ENCODE data around the gene OSER1.
A peak's percentile ranks its signal among the peaks of the same experiment; 100 is the strongest.
"Not testable (repeated sequence)": the region's sequence is repeated elsewhere in the genome, so short reads cannot be mapped to it uniquely, and the experiment has no call there.

The OSER1 gene

DNA sequence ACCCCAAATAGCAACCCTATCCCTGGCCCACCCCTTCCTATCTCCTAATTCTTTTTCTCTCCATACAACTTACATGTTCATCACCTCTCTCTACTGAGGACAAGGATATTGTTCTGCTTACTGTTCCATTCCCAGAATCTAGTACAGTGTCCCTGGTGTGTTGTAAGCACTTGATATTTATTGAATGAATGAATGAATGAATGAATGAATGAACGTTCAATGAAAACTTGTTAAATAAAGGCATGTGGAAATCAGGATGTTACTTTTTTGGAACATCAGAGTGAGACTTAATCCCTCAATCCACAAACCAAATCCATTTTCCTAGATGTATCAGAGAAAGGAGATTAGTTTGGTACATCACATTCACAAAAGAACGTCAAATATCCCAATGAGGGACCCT, 16.8 kb downstream of the OSER1 start:
- peaks cover 19% of the 10 kb centered on the region for H3K36me3 ChIP-seq (ENCODE audit: control insufficient read depth, low read length)
- TF ChIP-seq, protein P1, sequence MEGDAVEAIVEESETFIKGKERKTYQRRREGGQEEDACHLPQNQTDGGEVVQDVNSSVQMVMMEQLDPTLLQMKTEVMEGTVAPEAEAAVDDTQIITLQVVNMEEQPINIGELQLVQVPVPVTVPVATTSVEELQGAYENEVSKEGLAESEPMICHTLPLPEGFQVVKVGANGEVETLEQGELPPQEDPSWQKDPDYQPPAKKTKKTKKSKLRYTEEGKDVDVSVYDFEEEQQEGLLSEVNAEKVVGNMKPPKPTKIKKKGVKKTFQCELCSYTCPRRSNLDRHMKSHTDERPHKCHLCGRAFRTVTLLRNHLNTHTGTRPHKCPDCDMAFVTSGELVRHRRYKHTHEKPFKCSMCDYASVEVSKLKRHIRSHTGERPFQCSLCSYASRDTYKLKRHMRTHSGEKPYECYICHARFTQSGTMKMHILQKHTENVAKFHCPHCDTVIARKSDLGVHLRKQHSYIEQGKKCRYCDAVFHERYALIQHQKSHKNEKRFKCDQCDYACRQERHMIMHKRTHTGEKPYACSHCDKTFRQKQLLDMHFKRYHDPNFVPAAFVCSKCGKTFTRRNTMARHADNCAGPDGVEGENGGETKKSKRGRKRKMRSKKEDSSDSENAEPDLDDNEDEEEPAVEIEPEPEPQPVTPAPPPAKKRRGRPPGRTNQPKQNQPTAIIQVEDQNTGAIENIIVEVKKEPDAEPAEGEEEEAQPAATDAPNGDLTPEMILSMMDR (IDR thresholded peaks at IDR 0.05; ENCODE audit: low read depth, low read length, poor library complexity, severe bottlenecking), result no peak
- TF ChIP-seq EZH2phosphoT487 (IDR thresholded peaks at IDR 0.05; ENCODE audit: borderline replicate concordance, low read length), result no peak
- H3K27ac ChIP-seq (ENCODE audit: low read depth, low read length), result no peak overlapping the region
- H3K27me3 ChIP-seq (ENCODE audit: control insufficient read depth, low read length), result peaks cover 2% of the 10 kb centered on the region
- H3K9me2 ChIP-seq (replicated peaks; ENCODE audit: control insufficient read depth, low read length), result no peaks in the 10 kb centered on the region
- H3K4me1 ChIP-seq (ENCODE audit: control insufficient read depth, low read length), result no peaks in the 10 kb centered on the region
- H3K79me2 ChIP-seq (ENCODE audit: control insufficient read depth, low read length), result no peaks in the 10 kb centered on the region
- H3K9me3 ChIP-seq (ENCODE audit: control insufficient read depth, insufficient read depth, low read length), result no peaks in the 10 kb centered on the region
- H4K20me1 ChIP-seq (ENCODE audit: control insufficient read depth, insufficient read depth, low read depth, low read length), result no peaks in the 10 kb centered on the region
- no peaks in the 10 kb centered on the region; the same call in 1 of the 2 replicates for H3F3A ChIP-seq (ENCODE audit: control insufficient read depth, insufficient read depth)
- H3K4me2 ChIP-seq (ENCODE audit: low read length), result no peak overlapping the region
- no peak overlapping the region for H3K4me3 ChIP-seq (ENCODE audit: low read length)

GRCh38 chr20:44191640-44192039, 18.9 kb downstream of the OSER1 start:
- peaks cover 13% of the 10 kb centered on the region for H3K4me1 ChIP-seq (ENCODE audit: control insufficient read depth, low read length)

GRCh38 chr20:44190197-44190852, 20.2 kb downstream of the OSER1 start:
- not testable (repeated sequence) for H3K9me2 ChIP-seq (replicated peaks; ENCODE audit: control insufficient read depth, low read length); H3F3A ChIP-seq (ENCODE audit: control insufficient read depth, insufficient read depth); H3K4me2 ChIP-seq (ENCODE audit: low read length); H3K36me3 ChIP-seq (ENCODE audit: control insufficient read depth, low read length); H3K4me3 ChIP-seq (ENCODE audit: low read length); H3K79me2 ChIP-seq (ENCODE audit: control insufficient read depth, low read length); H3K27ac ChIP-seq (ENCODE audit: low read depth, low read length); H3K9me3 ChIP-seq (ENCODE audit: control insufficient read depth, insufficient read depth, low read length); H4K20me1 ChIP-seq (ENCODE audit: control insufficient read depth, insufficient read depth, low read depth, low read length)
- Histone ChIP-seq H3K27me3 (ENCODE audit: control insufficient read depth, low read length) (peaks cover 28% of the 10 kb centered on the region), H3K4me1 (ENCODE audit: control insufficient read depth, low read length) (peaks cover 13% of the 10 kb centered on the region)
- TF ChIP-seq, protein P1 (IDR thresholded peaks at IDR 0.05; ENCODE audit: low read depth, low read length, poor library complexity, severe bottlenecking), result peak; percentile 73

More at GRCh38 chr20:44191640-44192039, 18.9 kb downstream of the OSER1 start:
- not testable (repeated sequence) for H3K4me3 ChIP-seq (ENCODE audit: low read length); H3K4me2 ChIP-seq (ENCODE audit: low read length); H3K79me2 ChIP-seq (ENCODE audit: control insufficient read depth, low read length); H3K9me2 ChIP-seq (replicated peaks; ENCODE audit: control insufficient read depth, low read length); H3K9me3 ChIP-seq (ENCODE audit: control insufficient read depth, insufficient read depth, low read length); H4K20me1 ChIP-seq (ENCODE audit: control insufficient read depth, insufficient read depth, low read depth, low read length); H3F3A ChIP-seq (ENCODE audit: control insufficient read depth, insufficient read depth); H3K27ac ChIP-seq (ENCODE audit: low read depth, low read length); H3K36me3 ChIP-seq (ENCODE audit: control insufficient read depth, low read length)
- H3K27me3 ChIP-seq (ENCODE audit: control insufficient read depth, low read length), result peaks cover 23% of the 10 kb centered on the region

- Histone ChIP-seq H3K4me3 (ENCODE audit: low read length) (no peak overlapping the region), H3K9me2 (replicated peaks; ENCODE audit: control insufficient read depth, low read length) (no peaks in the 10 kb centered on the region), H3F3A (ENCODE audit: control insufficient read depth, insufficient read depth) (no peaks in the 10 kb centered on the region), H3K4me2 (ENCODE audit: low read length) (no peak overlapping the region), H3K36me3 (ENCODE audit: control insufficient read depth, low read length) (no peaks in the 10 kb centered on the region), H3K4me1 (ENCODE audit: control insufficient read depth, low read length) (peaks cover 13% of the 10 kb centered on the region), H4K20me1 (ENCODE audit: control insufficient read depth, insufficient read depth, low read depth, low read length) (no peaks in the 10 kb centered on the region), H3K9me3 (ENCODE audit: control insufficient read depth, insufficient read depth, low read length) (no peaks in the 10 kb centered on the region), H3K27me3 (ENCODE audit: control insufficient read depth, low read length) (peaks cover 28% of the 10 kb centered on the region), H3K79me2 (ENCODE audit: control insufficient read depth, low read length) (no peaks in the 10 kb centered on the region), H3K27ac (ENCODE audit: low read depth, low read length) (no peak overlapping the region)
- no peak for TF ChIP-seq EZH2phosphoT487 (IDR thresholded peaks at IDR 0.05; ENCODE audit: borderline replicate concordance, low read length)
Observed at GRCh38 chr20:44188752-44189151, 21.8 kb downstream of the OSER1 start.
